IPS-18a (cell line): ENCODE data around the gene AHCYL2.
"Not testable (repeated sequence)": the region's sequence is repeated elsewhere in the genome, so short reads cannot be mapped to it uniquely, and the experiment has no call there.

Experiments
- H3K27ac ChIP-seq: one replicate; pipeline ENCODE4 v1.5.1; 2013; ENCODE audit warnings: low read length
- H3K27me3 ChIP-seq: one replicate; pipeline ENCODE4 v1.6.1; 2013; ENCODE audit warnings: mild to moderate bottlenecking, low read length; ENCODE audit not compliant: control insufficient read depth, insufficient read depth
- H3K36me3 ChIP-seq: one replicate; pipeline ENCODE4 v1.6.1; 2013; ENCODE audit warnings: low read depth, low read length; ENCODE audit not compliant: control insufficient read depth
- H3K4me1 ChIP-seq: one replicate; pipeline ENCODE4 v1.6.1; 2013; ENCODE audit warnings: low read depth, low read length; ENCODE audit not compliant: control insufficient read depth
- H3K4me3 ChIP-seq: one replicate; pipeline ENCODE4 v1.5.1; 2013; ENCODE audit warnings: low read length
- H3K9ac ChIP-seq: one replicate; pipeline ENCODE4 v1.6.1; 2013; ENCODE audit warnings: mild to moderate bottlenecking, low read length, moderate library complexity
- H3K9me3 ChIP-seq: one replicate; pipeline ENCODE4 v1.6.1; 2013; ENCODE audit warnings: low read depth, low read length; ENCODE audit not compliant: control insufficient read depth

The AHCYL2 gene

GRCh38 chr7:129391546-129392171, 166.8 kb downstream of the AHCYL2 start:
- no peak overlapping the region for H3K4me3 ChIP-seq
- peaks cover 2% of the 10 kb centered on the region for H3K36me3 ChIP-seq
- no peak overlapping the region for H3K9ac ChIP-seq
- H3K27ac ChIP-seq: no peak overlapping the region
- no peaks in the 10 kb centered on the region for H3K27me3 ChIP-seq
- no peaks in the 10 kb centered on the region for H3K9me3 ChIP-seq
- H3K4me1 ChIP-seq: peaks cover 4% of the 10 kb centered on the region

- peaks cover 6% of the 10 kb centered on the region for H3K36me3 ChIP-seq
- no peak overlapping the region for H3K9ac ChIP-seq
- H3K4me3 ChIP-seq: no peak overlapping the region
- no peaks in the 10 kb centered on the region for H3K27me3 ChIP-seq
- H3K4me1 ChIP-seq: peaks cover 4% of the 10 kb centered on the region
- no peaks in the 10 kb centered on the region for H3K9me3 ChIP-seq
- H3K27ac ChIP-seq: no peak overlapping the region
Observed at GRCh38 chr7:129393255-129393654, 168.4 kb downstream of the AHCYL2 start.

- H3K36me3 ChIP-seq: peaks cover 6% of the 10 kb centered on the region
Observed at GRCh38 chr7:129394101-129394500, 169.3 kb downstream of the AHCYL2 start.

GRCh38 chr7:129394982-129395914, 170.4 kb downstream of the AHCYL2 start:
- H3K27me3 ChIP-seq: no peaks in the 10 kb centered on the region
- H3K9ac ChIP-seq: no peak overlapping the region
- H3K9me3 ChIP-seq: no peaks in the 10 kb centered on the region
- no peak overlapping the region for H3K4me3 ChIP-seq
- peaks cover 4% of the 10 kb centered on the region for H3K4me1 ChIP-seq
- peaks cover 4% of the 10 kb centered on the region for H3K36me3 ChIP-seq
- H3K27ac ChIP-seq: no peak overlapping the region

More at GRCh38 chr7:129394101-129394500, 169.3 kb downstream of the AHCYL2 start:
- Histone ChIP-seq H3K4me3 (no peak overlapping the region), H3K9ac (no peak overlapping the region), H3K27ac (no peak overlapping the region), H3K4me1 (peaks cover 4% of the 10 kb centered on the region), H3K9me3 (no peaks in the 10 kb centered on the region), H3K27me3 (no peaks in the 10 kb centered on the region)

GRCh38 chr7:129401228-129401966, 176.6 kb downstream of the AHCYL2 start:
- H3K4me1 ChIP-seq: peaks cover 7% of the 10 kb centered on the region
- peaks cover 7% of the 10 kb centered on the region for H3K36me3 ChIP-seq
- no peaks in the 10 kb centered on the region for H3K9me3 ChIP-seq
- H3K27me3 ChIP-seq: no peaks in the 10 kb centered on the region
- H3K27ac ChIP-seq: no peak overlapping the region
- H3K4me3 ChIP-seq: no peak overlapping the region
- H3K9ac ChIP-seq: no peak overlapping the region

GRCh38 chr7:129401967-129402860, 177.4 kb downstream of the AHCYL2 start:
- Histone ChIP-seq H3K4me3 (no peak overlapping the region), H3K36me3 (peaks cover 7% of the 10 kb centered on the region), H3K9me3 (no peaks in the 10 kb centered on the region), H3K27me3 (no peaks in the 10 kb centered on the region), H3K27ac (no peak overlapping the region), H3K9ac (no peak overlapping the region), H3K4me1 (peaks cover 7% of the 10 kb centered on the region)

GRCh38 chr7:129405527-129405926, 180.7 kb downstream of the AHCYL2 start:
- peaks cover 3% of the 10 kb centered on the region for H3K36me3 ChIP-seq
- no peak overlapping the region for H3K4me3 ChIP-seq
- H3K9ac ChIP-seq: no peak overlapping the region
- H3K27ac ChIP-seq: no peak overlapping the region
- H3K27me3 ChIP-seq: no peaks in the 10 kb centered on the region
- H3K4me1 ChIP-seq: peaks cover 7% of the 10 kb centered on the region
- no peaks in the 10 kb centered on the region for H3K9me3 ChIP-seq

GRCh38 chr7:129410238-129410637, 185.4 kb downstream of the AHCYL2 start:
- H3K4me1 ChIP-seq, H3K9ac ChIP-seq, H3K27ac ChIP-seq, H3K9me3 ChIP-seq, H3K36me3 ChIP-seq, H3K4me3 ChIP-seq, H3K27me3 ChIP-seq: not testable (repeated sequence)

GRCh38 chr7:129412501-129412900, 187.7 kb downstream of the AHCYL2 start:
- Histone ChIP-seq H3K27ac (no peak overlapping the region), H3K9me3 (no peaks in the 10 kb centered on the region), H3K9ac (no peak overlapping the region), H3K36me3 (no peaks in the 10 kb centered on the region), H3K4me3 (no peak overlapping the region), H3K27me3 (no peaks in the 10 kb centered on the region), H3K4me1 (no peaks in the 10 kb centered on the region)

GRCh38 chr7:129417073-129417472, 192.2 kb downstream of the AHCYL2 start:
- H3K27me3 ChIP-seq: no peaks in the 10 kb centered on the region

More at GRCh38 chr7:129417073-129417472, 192.2 kb downstream of the AHCYL2 start:
- Histone ChIP-seq H3K27ac (no peak overlapping the region), H3K4me1 (no peaks in the 10 kb centered on the region), H3K9me3 (no peaks in the 10 kb centered on the region), H3K9ac (no peak overlapping the region), H3K36me3 (no peaks in the 10 kb centered on the region), H3K4me3 (no peak overlapping the region)
